SU-DHL-6 (cell line): ENCODE measurements around the gene SIK3.

ENCODE experiments used
- H2AFZ ChIP-seq: fragments of 200-600 bp; sonication (generic); 2 replicates; pipeline ENCODE4 v1.6.1; 2014; ENCODE audit warnings: low read depth, mild to moderate bottlenecking, moderate library complexity, mixed read lengths, antibody characterized with exemption, low read length; ENCODE audit not compliant: severe bottlenecking
- H3F3A ChIP-seq: fragments of 200-600 bp; shearing (Covaris generic); 2 replicates; pipeline ENCODE4 v1.6.0; 2016; ENCODE audit warnings: antibody characterized with exemption, mild to moderate bottlenecking; ENCODE audit not compliant: insufficient read depth
- H3K27ac ChIP-seq: fragments of 200-600 bp; sonication (generic); 2 replicates; pipeline ENCODE4 v1.5.1; 2016; ENCODE audit warnings: low read depth, mild to moderate bottlenecking, low read length, moderate library complexity, mixed read lengths
- H3K27me3 ChIP-seq: fragments of 200-600 bp; sonication (generic), shearing (Covaris generic); 2 replicates; pipeline ENCODE4 v1.6.0; 2014; ENCODE audit warnings: mild to moderate bottlenecking, low read length
- H3K36me3 ChIP-seq: fragments of 200-600 bp; sonication (generic); 2 replicates; pipeline ENCODE4 v1.6.1; 2014; ENCODE audit warnings: mild to moderate bottlenecking, low read length, mixed read lengths
- H3K4me2 ChIP-seq: fragments of 300-600, 200-600 bp; shearing (Covaris generic), sonication (generic); 2 replicates; pipeline ENCODE4 v1.6.0; 2014; ENCODE audit warnings: low read length, low read depth, mild to moderate bottlenecking; ENCODE audit not compliant: poor library complexity, severe bottlenecking
- H3K4me3 ChIP-seq: fragments of 200-600 bp; sonication (generic); 2 replicates; pipeline ENCODE4 v1.5.1; 2014; ENCODE audit warnings: antibody characterized with exemption, low read length, mild to moderate bottlenecking, mixed read lengths; ENCODE audit not compliant: insufficient read depth, poor library complexity, severe bottlenecking
- H3K79me2 ChIP-seq: fragments of 200-600 bp; sonication (generic); 2 replicates; pipeline ENCODE4 v1.6.1; 2014; ENCODE audit warnings: mild to moderate bottlenecking, low read length, moderate library complexity; ENCODE audit not compliant: insufficient read depth
- H3K9ac ChIP-seq: fragments of 200-600 bp; sonication (generic); 2 replicates; pipeline ENCODE4 v1.7.0; 2014; ENCODE audit warnings: mild to moderate bottlenecking, low read length
- H3K9me2 ChIP-seq: fragments of 200-600 bp; sonication (generic); replicated peaks from 2 replicates; pipeline ENCODE4 v1.6.1; 2014; ENCODE audit warnings: low read length; ENCODE audit not compliant: insufficient read depth
- H3K9me3 ChIP-seq: fragments of 200-600 bp; sonication (generic); 2 replicates; pipeline ENCODE4 v1.6.1; 2014; ENCODE audit warnings: low read length, mixed read lengths; ENCODE audit not compliant: insufficient read depth
- H4K20me1 ChIP-seq: fragments of 200-600 bp; sonication (generic); 2 replicates; pipeline ENCODE4 v1.6.1; 2014; ENCODE audit warnings: low read depth, mild to moderate bottlenecking, antibody characterized with exemption, low read length, moderate library complexity, mixed read lengths
- CTCF ChIP-seq: fragments of 200-600 bp; sonication (generic); IDR thresholded peaks from one replicate; pipeline ENCODE4 v1.5.1; 2017; ENCODE audit warnings: antibody characterized with exemption, mild to moderate bottlenecking, low read length, moderate library complexity; ENCODE audit not compliant: insufficient read depth, poor library complexity, severe bottlenecking
- EZH2phosphoT487 ChIP-seq: fragments of 200-600 bp; sonication (generic), shearing (Covaris generic); conservative IDR thresholded peaks from 2 replicates; pipeline ENCODE4 v1.6.1; 2018; ENCODE audit warnings: mild to moderate bottlenecking, antibody characterized with exemption, low read length, moderate library complexity, mixed read lengths

The SIK3 gene

GRCh38 chr11:116901964-116902688 lies 196.1 kb downstream of the SIK3 start:
- no peak for TF ChIP-seq EZH2phosphoT487
- TF ChIP-seq CTCF, result no peak
- Histone ChIP-seq H2AFZ (no peak overlapping the region), H3K4me2 (no peak overlapping the region), H3K9ac (no peak overlapping the region), H3F3A (no peaks in the 10 kb centered on the region), H3K36me3 (no peaks in the 10 kb centered on the region; the same call in 1 of the 2 replicates), H3K4me3 (no peak overlapping the region), H3K9me2 (no peaks in the 10 kb centered on the region), H4K20me1 (no peaks in the 10 kb centered on the region), H3K9me3 (no peaks in the 10 kb centered on the region), H3K27ac (no peak overlapping the region), H3K27me3 (no peaks in the 10 kb centered on the region), H3K79me2 (no peaks in the 10 kb centered on the region)

- H3K27me3 ChIP-seq, result no peaks in the 10 kb centered on the region
- TF ChIP-seq CTCF (no peak), EZH2phosphoT487 (no peak)
Measured at GRCh38 chr11:116901211-116901610, 197.0 kb downstream of the SIK3 start.

GRCh38 chr11:116896211-116896610 lies 202.0 kb downstream of the SIK3 start:
- Histone ChIP-seq H3K79me2 (no peaks in the 10 kb centered on the region), H3K4me3 (no peak overlapping the region), H3K27ac (no peak overlapping the region), H3K9ac (no peak overlapping the region), H4K20me1 (no peaks in the 10 kb centered on the region), H3K9me2 (no peaks in the 10 kb centered on the region), H3K27me3 (no peaks in the 10 kb centered on the region), H2AFZ (no peak overlapping the region), H3K9me3 (no peaks in the 10 kb centered on the region), H3K4me2 (no peak overlapping the region), H3F3A (no peaks in the 10 kb centered on the region), H3K36me3 (peaks cover 5% of the 10 kb centered on the region; the same call in 1 of the 2 replicates)
- no peak for TF ChIP-seq EZH2phosphoT487
- TF ChIP-seq CTCF, result no peak

More at GRCh38 chr11:116901211-116901610, 197.0 kb downstream of the SIK3 start:
- Histone ChIP-seq H4K20me1 (no peaks in the 10 kb centered on the region), H2AFZ (no peak overlapping the region), H3K4me2 (no peak overlapping the region), H3K9me3 (no peaks in the 10 kb centered on the region), H3F3A (no peaks in the 10 kb centered on the region), H3K9ac (no peak overlapping the region), H3K36me3 (no peaks in the 10 kb centered on the region; the same call in 1 of the 2 replicates), H3K27ac (no peak overlapping the region), H3K79me2 (no peaks in the 10 kb centered on the region), H3K9me2 (no peaks in the 10 kb centered on the region), H3K4me3 (no peak overlapping the region)
